ENCODE data around the gene TAF11.

- TF ChIP-seq CTCF (IDR thresholded peaks at IDR 0.05; ENCODE audit: poor library complexity) (no peak), EZH2 (IDR thresholded peaks at IDR 0.05; ENCODE audit: borderline replicate concordance) (no peak), EZH2phosphoT487 (IDR thresholded peaks at IDR 0.05; ENCODE audit: low read depth, severe bottlenecking, unreplicated experiment) (no peak)
Measured at GRCh38 chr6:34864007-34864406, 23.8 kb downstream of the TAF11 start.
